ENCODE measurements around the gene HADHB. TPM values are rescaled to one million over a fixed set of nuclear protein-coding genes. Genes with fewer than 3 reads are reported as not detected.

Gene HADHB
- polyA plus RNA-seq, 1 of the 3 experiments (the other 2 are of a cell fraction): 108 TPM

DNA sequence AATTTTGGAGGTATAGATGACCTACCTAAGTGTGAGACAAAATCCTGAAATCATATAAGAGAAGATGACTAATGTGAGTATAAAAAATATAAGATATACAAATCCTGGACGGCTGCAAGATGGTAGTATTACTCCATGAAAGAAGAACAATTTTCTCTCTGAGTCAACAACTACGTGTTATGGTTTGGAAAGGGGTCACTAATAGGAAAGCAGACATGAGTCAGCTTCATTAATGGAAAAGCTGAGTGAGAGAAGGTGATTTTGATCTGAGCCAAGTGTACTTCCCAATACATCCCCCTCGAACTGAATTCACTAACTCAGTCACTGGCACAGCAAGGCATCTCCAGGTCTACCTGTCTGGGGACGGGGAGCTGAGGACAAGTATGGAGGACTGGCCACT lies 81.1 kb downstream of the HADHB start (continued):
- no peak for TF ChIP-seq NRF1 (IDR thresholded peaks at IDR 0.05; ENCODE audit: low read depth, low read length)
- TF ChIP-seq RFX5 (IDR thresholded peaks at IDR 0.05; ENCODE audit: low read length): no peak
- no peak for TF ChIP-seq SIN3A (IDR thresholded peaks at IDR 0.05; ENCODE audit: borderline replicate concordance, low read depth, low read length)
- TF ChIP-seq SMC3 (IDR thresholded peaks at IDR 0.05; ENCODE audit: low read depth, low read length): no peak
- TF ChIP-seq FOSL2 (IDR thresholded peaks at IDR 0.05; ENCODE audit: borderline replicate concordance, low read depth): no peak
- no peak for TF ChIP-seq TAF1 (IDR thresholded peaks at IDR 0.05; ENCODE audit: borderline replicate concordance, low read depth, low read length)
- no peak for TF ChIP-seq FOXM1 (IDR thresholded peaks at IDR 0.05; ENCODE audit: low read depth)
- no peak for TF ChIP-seq JUND (IDR thresholded peaks at IDR 0.05)
- no peak for TF ChIP-seq FOXJ3 (CRISPR knock-in tag; IDR thresholded peaks at IDR 0.05)
- no peak for TF ChIP-seq TCF12 (IDR thresholded peaks at IDR 0.05)

DNA sequence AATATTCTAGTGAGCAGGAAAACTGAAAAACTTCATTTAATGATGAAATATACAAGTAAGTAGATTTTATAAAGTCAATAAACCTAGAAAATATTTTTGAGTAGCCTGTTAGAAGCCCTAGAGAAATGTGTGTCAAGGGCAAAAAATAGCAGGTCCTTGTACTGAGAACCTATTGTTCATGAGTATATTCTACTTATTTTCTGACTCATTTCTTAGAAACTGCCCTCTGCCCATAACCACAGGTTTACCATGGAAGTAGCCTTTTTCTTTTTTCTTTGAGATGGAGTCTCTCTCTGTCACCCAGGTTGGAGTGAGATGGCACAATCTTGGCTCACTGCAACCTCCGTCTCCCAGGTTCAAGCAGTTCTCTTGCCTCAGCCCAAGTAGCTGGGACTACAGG lies 81.8 kb downstream of the HADHB start:
- Histone ChIP-seq H3K9me2 (no peaks in the 10 kb centered on the region), H3K9ac (no peak overlapping the region), H3F3A (replicated peaks; ENCODE audit: insufficient read depth) (peaks cover 6% of the 10 kb centered on the region), H3K27ac (ENCODE audit: low read depth in 2 of 2, low read length in 1 of 2) (no peak overlapping the region), H3K79me2 (ENCODE audit: insufficient read depth) (no peaks in the 10 kb centered on the region), H3K4me2 (no peak overlapping the region), H3K9me3 (no peaks in the 10 kb centered on the region), H3K27me3 (ENCODE audit: insufficient read depth) (no peaks in the 10 kb centered on the region), H3K4me3 (ENCODE audit: low read depth in 2 of 2, low read length in 1 of 2) (no peak overlapping the region), H3K4me1 (ENCODE audit: control insufficient read depth in 1 of 2, insufficient read depth in 2 of 2, low read depth in 1 of 2, low read length in 1 of 2) (no peaks in the 10 kb centered on the region), H2AFZ (ENCODE audit: low read depth) (no peak overlapping the region), H3K36me3 (replicated peaks in 1 of 2; ENCODE audit: control insufficient read depth in 1 of 2, insufficient read depth in 2 of 2, low read length in 1 of 2) (no peaks in the 10 kb centered on the region), H4K20me1 (ENCODE audit: insufficient read depth) (no peaks in the 10 kb centered on the region)
- CTCF ChIA-PET: interaction anchor here (1.0 to 1.7 kb wide), 4 partner anchors 9 to 91 kb away, joined by 3 to 4 read pairs (median 3); no protein-coding TSS in a partner anchor
- 95% methylated on average over 1 of the region's 1 CpG for WGBS (ENCODE audit: low lambda C conversion rate)
- TF ChIP-seq CHD2 (IDR thresholded peaks at IDR 0.05; ENCODE audit: low read length, partially characterized antibody) (no peak), TAF1 (IDR thresholded peaks at IDR 0.05; ENCODE audit: borderline replicate concordance, low read depth, low read length) (no peak), RAD21 (IDR thresholded peaks at IDR 0.05; ENCODE audit: low read length) (no peak), FOXM1 (IDR thresholded peaks at IDR 0.05; ENCODE audit: low read depth) (no peak), GABPA (IDR thresholded peaks at IDR 0.05; ENCODE audit: low read depth) (no peak), FOSL2 (IDR thresholded peaks at IDR 0.05; ENCODE audit: borderline replicate concordance, low read depth) (no peak), ELF1 (IDR thresholded peaks at IDR 0.05) (no peak), RFX5 (IDR thresholded peaks at IDR 0.05; ENCODE audit: low read length) (no peak), MXI1 (IDR thresholded peaks at IDR 0.05; ENCODE audit: low read depth, low read length) (no peak), ZBTB33 (IDR thresholded peaks at IDR 0.05; ENCODE audit: borderline replicate concordance, low read depth) (no peak), GATA2 (CRISPR knock-in tag; IDR thresholded peaks at IDR 0.05) (no peak), JUND (IDR thresholded peaks at IDR 0.05) (no peak), NRF1 (IDR thresholded peaks at IDR 0.05; ENCODE audit: low read depth, low read length) (no peak)
- TF ChIP-seq, protein P1, sequence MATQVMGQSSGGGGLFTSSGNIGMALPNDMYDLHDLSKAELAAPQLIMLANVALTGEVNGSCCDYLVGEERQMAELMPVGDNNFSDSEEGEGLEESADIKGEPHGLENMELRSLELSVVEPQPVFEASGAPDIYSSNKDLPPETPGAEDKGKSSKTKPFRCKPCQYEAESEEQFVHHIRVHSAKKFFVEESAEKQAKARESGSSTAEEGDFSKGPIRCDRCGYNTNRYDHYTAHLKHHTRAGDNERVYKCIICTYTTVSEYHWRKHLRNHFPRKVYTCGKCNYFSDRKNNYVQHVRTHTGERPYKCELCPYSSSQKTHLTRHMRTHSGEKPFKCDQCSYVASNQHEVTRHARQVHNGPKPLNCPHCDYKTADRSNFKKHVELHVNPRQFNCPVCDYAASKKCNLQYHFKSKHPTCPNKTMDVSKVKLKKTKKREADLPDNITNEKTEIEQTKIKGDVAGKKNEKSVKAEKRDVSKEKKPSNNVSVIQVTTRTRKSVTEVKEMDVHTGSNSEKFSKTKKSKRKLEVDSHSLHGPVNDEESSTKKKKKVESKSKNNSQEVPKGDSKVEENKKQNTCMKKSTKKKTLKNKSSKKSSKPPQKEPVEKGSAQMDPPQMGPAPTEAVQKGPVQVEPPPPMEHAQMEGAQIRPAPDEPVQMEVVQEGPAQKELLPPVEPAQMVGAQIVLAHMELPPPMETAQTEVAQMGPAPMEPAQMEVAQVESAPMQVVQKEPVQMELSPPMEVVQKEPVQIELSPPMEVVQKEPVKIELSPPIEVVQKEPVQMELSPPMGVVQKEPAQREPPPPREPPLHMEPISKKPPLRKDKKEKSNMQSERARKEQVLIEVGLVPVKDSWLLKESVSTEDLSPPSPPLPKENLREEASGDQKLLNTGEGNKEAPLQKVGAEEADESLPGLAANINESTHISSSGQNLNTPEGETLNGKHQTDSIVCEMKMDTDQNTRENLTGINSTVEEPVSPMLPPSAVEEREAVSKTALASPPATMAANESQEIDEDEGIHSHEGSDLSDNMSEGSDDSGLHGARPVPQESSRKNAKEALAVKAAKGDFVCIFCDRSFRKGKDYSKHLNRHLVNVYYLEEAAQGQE (IDR thresholded peaks at IDR 0.05; ENCODE audit: low read depth, low read length): no peak
- TF ChIP-seq, protein P2, sequence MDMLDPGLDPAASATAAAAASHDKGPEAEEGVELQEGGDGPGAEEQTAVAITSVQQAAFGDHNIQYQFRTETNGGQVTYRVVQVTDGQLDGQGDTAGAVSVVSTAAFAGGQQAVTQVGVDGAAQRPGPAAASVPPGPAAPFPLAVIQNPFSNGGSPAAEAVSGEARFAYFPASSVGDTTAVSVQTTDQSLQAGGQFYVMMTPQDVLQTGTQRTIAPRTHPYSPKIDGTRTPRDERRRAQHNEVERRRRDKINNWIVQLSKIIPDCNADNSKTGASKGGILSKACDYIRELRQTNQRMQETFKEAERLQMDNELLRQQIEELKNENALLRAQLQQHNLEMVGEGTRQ (IDR thresholded peaks at IDR 0.05; ENCODE audit: borderline replicate concordance, low read depth, low read length): no peak
- POLR2A ChIA-PET: no interaction called here
- no peak for DNase-seq
